ENCODE measurements around the gene PASD1. TPM values are rescaled to one million over a fixed set of nuclear protein-coding genes. Genes with fewer than 3 reads are reported as not detected.
"Not testable (repeated sequence)": the region's sequence is repeated elsewhere in the genome, so short reads cannot be mapped to it uniquely, and the experiment has no call there.

The PASD1 gene
- total RNA-seq, 1 donor, result not detected

DNA sequence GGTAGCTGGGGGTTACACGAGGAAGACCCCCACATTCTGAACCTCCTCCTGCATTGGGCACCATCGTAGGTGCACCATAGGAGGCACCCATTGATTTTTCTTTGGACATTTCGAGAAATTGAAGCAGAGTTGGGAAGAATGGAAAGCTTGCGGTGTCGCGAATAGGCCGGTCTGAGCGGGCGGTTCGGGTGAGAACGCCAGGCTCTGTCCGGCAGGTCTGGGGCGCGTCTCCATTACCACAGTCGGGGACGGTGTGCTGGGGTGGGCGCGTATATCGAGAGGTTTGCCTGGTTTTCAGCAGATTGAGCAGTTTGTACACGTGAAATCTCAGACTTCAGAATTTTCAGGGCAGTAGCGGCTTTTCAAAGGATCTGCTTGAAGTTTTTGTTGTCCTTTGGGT, 560 bp downstream of the PASD1 start:
- TF ChIP-seq, protein P1, sequence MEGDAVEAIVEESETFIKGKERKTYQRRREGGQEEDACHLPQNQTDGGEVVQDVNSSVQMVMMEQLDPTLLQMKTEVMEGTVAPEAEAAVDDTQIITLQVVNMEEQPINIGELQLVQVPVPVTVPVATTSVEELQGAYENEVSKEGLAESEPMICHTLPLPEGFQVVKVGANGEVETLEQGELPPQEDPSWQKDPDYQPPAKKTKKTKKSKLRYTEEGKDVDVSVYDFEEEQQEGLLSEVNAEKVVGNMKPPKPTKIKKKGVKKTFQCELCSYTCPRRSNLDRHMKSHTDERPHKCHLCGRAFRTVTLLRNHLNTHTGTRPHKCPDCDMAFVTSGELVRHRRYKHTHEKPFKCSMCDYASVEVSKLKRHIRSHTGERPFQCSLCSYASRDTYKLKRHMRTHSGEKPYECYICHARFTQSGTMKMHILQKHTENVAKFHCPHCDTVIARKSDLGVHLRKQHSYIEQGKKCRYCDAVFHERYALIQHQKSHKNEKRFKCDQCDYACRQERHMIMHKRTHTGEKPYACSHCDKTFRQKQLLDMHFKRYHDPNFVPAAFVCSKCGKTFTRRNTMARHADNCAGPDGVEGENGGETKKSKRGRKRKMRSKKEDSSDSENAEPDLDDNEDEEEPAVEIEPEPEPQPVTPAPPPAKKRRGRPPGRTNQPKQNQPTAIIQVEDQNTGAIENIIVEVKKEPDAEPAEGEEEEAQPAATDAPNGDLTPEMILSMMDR (IDR thresholded peaks at IDR 0.05; ENCODE audit: insufficient read depth, low read length), result no peak
- no peak overlapping the region for H3K4me3 ChIP-seq (ENCODE audit: low read depth, low read length)
- no peak for DNase-seq (ENCODE audit: low read depth)

DNA sequence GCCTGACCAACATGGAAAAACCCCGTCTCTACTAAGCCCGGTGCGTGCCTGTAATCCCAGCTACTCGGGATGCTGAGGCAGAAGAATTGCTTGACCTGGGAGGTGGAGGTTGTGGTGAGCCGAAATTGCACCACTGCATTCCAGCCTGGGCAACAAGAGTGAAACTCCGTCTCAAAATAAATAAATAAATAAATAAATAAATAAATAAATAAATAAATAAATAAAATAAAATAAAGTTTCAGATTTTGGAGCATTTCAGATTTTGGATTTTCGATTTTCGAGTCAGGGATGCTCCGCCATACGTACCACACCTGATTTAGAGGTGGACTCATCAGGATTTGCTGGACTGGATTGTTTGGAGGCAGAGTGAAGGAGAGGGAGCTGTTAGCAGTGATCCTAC, 3.4 kb downstream of the PASD1 start:
- not testable (repeated sequence) for DNase-seq (ENCODE audit: low read depth); H3K4me3 ChIP-seq (ENCODE audit: low read depth, low read length)

DNA sequence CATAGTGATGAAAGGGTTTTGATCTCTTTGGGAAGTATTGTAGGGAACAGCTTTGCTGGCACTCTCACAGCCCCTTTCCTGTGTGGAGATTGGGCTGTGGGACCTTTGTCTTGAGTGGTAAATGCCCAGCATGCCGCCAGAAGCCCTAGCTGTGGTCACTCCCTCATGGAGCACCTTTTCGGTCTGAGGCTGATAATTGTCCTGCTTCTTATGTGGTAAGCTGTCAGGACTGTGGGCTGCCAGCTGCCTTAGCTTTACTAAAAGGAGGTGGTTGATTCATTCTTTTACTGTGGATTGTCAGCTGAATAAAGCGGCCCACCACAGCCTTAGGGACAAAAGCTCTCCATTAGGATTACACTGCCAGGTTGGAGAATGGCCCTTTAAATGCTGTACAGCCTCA, 7.1 kb downstream of the PASD1 start:
- no peak for DNase-seq (ENCODE audit: low read depth)
- TF ChIP-seq, protein P1 (IDR thresholded peaks at IDR 0.05; ENCODE audit: insufficient read depth, low read length), result no peak
- H3K4me3 ChIP-seq (ENCODE audit: low read depth, low read length), result no peak overlapping the region

DNA sequence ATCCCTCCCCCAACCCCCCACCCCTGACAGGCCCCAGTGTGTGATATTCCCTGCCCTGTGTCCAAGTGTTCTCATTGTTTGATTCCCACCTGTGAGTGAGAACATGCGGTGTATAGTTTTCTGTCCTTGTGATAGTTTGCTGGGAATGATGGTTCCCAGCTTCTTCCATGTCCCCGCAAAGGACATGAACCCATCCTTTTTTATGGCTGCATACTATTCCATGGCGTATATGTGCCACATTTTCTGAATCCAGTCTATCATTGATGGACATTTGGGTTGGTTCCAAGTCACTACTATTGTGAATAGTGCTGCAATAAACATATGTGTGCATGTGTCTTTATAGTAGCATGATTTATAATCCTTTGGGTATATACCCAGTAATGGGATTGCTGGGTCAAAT, 29.9 kb downstream of the PASD1 start:
- not testable (repeated sequence) for DNase-seq (ENCODE audit: low read depth); H3K4me3 ChIP-seq (ENCODE audit: low read depth, low read length)

DNA sequence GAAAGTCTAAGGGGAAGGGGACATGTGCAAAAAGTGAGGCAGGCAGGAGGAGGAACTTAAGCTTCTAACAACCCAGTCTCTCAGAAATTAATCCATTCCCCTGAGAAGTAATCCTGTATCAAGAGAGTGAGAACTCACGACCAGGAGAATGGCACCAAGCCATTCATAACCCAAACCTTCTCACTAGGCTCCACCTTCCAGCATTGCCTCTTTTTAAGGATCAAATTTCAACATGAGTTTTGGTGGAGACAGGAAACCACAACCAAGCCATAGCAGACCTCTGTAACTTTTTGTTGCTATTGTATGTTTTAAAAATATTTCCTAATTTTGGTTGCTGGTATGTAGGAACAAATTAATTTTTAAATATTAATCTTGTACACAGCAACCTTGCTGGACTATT, 32.8 kb downstream of the PASD1 start:
- no peak overlapping the region for H3K4me3 ChIP-seq (ENCODE audit: low read depth, low read length)
- TF ChIP-seq, protein P1 (IDR thresholded peaks at IDR 0.05; ENCODE audit: insufficient read depth, low read length), result no peak
- DNase-seq (ENCODE audit: low read depth), result no peak

DNA sequence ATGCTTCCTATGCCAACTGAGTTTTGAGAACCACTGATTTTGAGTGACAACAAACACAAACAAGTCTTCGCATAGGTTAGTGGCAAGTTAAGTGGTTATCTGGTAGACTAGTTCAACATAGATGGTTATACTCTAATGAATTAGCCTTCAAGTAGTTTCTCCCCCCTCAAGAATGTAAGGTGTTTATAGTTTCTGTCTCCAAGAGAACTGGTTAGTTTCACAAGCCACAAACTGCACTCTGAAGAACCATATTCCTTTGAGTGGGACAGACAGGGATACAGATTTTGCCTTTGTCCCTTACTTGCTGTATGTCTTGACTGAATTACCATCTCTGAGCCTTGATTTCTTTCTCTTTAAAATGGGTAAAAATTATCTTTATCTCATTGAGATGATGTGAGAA, 41.5 kb downstream of the PASD1 start:
- no peak for DNase-seq (ENCODE audit: low read depth)
- TF ChIP-seq, protein P1 (IDR thresholded peaks at IDR 0.05; ENCODE audit: insufficient read depth, low read length), result no peak
- H3K4me3 ChIP-seq (ENCODE audit: low read depth, low read length), result no peak overlapping the region

DNA sequence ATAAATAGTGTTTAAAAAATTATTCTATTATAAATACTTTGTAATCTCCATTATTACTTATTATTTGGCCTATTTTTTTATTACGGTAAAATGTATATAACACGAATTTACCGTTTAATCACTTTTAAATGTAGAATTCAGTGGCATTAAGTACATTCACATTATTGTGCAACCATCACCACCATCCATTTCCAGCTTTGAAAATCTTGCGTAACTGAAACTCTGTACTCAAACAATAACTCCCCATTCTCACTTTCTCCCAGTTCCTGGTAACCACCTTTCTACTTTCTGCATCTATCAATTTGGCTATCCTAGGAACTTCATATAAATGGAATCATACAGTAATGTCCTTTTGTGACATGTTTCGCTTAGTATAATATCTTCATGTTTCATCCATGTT, 45.7 kb downstream of the PASD1 start:
- H3K4me3 ChIP-seq (ENCODE audit: low read depth, low read length), result no peak overlapping the region
- no peak for DNase-seq (ENCODE audit: low read depth)
- TF ChIP-seq, protein P1 (IDR thresholded peaks at IDR 0.05; ENCODE audit: insufficient read depth, low read length), result no peak

DNA sequence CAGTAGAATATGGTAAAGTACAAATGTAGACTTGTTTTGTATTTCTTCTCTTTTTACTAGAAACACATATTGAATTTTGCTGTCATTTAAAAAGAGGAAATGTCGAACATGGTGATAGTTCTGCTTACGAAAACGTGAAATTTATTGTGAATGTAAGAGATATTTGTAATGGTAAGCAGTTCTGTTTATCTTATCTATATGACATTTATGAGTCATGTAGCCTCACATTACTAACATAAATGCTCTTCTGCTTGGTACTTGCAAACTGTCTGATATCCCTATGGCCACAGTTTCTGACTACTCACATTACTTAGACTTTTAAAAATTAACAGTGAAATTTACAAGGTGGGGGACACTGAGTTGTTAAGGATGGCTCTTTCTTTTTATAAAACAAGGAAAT, 57.9 kb downstream of the PASD1 start:
- DNase-seq (ENCODE audit: low read depth), result no peak
- H3K4me3 ChIP-seq (ENCODE audit: low read depth, low read length), result no peak overlapping the region
- TF ChIP-seq, protein P1 (IDR thresholded peaks at IDR 0.05; ENCODE audit: insufficient read depth, low read length), result no peak

All from fibroblast of the aortic adventitia (primary cell).